HG03175 (cell line): ENCODE measurements around the gene SLC27A5.
A peak's percentile ranks its signal among the peaks of the same experiment; 100 is the strongest.

Experiments used
- ATAC-seq: cut with Tn5 transposase; IDR thresholded peaks from one replicate; pipeline ENCODE4 v1.9.1; 2021; ENCODE audit warnings: mild to moderate bottlenecking, moderate library complexity; ENCODE audit not compliant: unreplicated experiment

SLC27A5 gene

DNA sequence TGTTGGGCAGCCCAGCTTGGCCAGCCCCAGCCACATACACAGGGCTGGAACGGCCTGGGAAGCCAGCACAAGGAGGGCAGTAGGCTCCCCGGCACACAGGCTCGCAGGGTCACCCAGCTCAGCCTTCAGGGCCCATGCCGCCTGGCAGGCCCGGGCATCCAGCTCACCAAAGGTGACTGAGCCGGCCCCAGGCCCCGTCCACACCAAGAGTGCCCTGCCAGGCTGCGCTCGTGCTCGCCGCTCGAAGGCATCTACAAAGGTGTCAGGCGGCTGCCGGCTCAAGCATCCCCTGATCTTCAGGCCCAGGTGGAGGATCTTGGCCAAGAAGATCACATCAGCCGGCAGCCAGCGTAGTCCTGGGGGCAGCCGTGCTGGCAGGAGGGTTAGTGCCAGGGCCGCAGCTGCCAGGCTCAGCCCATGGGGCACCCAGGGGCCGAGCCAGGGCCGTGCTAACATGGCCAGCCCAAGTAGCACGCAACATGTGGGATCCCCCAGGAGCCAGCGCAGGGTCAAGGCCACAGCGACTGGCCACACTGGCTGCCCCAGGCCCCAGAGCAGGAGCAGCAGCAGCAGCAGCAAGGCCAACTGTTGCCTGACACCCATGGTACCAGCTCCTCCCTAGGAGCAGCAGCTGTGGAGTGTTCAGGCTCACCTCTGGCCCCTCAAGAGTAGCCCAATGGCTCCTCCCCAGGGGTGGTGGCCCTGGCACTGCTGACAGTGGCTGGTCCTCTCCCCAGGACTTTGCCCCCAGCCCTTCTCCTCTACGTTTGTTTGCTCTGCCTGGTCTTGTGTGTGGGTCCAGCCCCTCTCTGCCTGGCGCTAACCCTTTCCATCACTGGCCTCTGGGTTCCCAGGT lies at the start of gene SLC27A5:
TSS of gene SLC27A5 (minus strand) at position 640 of the 856 bp plus-strand sequence. CDS start at position 603, 37 bp downstream.
- ATAC-seq = no peak

- no peak for ATAC-seq
These were observed 49.1 kb upstream of the SLC27A5 start for GRCh38 chr19:58560921-58561320.

DNA sequence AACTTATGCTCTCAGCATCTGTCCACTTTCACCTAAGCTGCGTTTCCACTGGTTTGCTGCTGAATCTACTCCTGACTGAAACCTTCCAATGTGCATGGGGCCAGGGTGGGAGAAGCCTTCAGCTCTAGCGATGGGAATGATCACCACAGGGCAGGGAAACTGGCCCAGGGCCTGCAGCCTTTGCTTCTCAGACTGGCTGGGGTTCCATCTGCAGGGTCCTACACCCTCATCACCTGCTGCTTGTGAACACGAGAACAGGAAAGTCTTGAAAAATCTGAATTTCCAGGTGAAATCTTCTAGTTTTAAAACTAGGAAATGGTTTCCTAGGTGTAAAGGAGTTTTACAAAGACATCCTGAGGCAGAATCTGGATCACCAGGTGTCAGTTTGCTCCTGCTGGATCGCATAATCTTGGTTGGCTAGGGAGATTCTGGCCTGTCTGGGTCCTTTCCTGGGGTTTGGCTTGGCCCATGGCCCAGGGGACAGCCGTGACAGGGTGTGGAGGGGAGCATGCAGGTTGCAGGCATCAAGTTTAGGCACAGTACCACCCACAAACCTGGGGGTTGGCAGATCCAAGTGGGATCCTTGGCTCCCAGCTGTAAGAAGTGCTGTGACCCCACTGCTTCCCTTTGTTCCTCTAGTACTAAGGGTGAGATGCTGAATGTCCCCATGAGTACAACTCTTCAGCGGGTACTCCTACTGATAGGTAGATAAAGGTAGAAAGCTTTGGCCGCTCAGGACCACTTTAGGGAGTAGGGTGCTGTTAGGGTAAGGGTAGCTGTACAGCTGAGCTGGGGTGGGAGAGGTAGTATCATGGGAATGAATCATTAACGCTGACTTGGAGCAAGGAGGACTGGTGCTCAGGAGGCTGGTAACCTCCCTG lies 48.5 kb upstream of the SLC27A5 start:
- no peak for ATAC-seq

GRCh38 chr19:58559275-58560006 lies 47.6 kb upstream of the SLC27A5 start:
- peak; percentile 22 for ATAC-seq

DNA sequence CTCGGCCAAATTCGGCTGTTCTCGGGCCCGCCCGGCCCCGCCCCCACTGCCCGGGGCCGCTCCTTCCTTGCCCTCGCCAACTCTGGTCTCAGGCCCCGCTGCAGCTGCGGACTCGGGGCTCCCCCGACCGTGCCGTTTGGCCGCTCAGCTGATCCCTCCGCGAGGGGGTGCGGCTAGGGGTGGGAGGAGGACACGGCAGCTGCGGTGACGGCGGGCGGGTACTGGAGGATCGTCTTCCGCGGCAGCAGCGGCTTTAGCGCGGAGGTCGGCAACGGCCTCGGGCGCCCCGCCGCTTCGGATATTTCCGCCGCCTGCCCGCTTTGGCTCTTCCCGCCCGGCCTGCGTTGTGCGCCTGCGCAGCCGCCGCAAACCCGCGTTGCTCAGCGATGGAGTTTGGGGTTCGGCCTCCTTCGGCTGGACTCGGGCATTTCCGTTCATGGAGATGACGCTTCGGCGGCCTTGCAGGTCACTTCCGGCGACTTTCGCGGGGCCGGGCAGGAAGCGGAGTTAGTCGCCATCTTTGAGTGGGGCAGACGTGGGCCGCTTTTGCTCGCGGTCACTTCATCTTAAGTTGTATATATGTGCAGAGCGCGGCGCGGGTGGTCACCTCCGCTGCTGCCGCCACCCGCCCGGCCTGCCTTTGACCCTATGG lies 47.0 kb upstream of the SLC27A5 start:
- peak; percentile 58 for ATAC-seq

GRCh38 chr19:58558066-58558622 lies 46.4 kb upstream of the SLC27A5 start, which contains the start of gene UBE2M:
Gene UBE2M (minus strand): TSS chr19:58558611. CDS start chr19:58558381, 230 bp downstream.
- ATAC-seq = peak; percentile 2

- no peak for ATAC-seq
These were observed 45.7 kb upstream of the SLC27A5 start for GRCh38 chr19:58557221-58558065.

DNA sequence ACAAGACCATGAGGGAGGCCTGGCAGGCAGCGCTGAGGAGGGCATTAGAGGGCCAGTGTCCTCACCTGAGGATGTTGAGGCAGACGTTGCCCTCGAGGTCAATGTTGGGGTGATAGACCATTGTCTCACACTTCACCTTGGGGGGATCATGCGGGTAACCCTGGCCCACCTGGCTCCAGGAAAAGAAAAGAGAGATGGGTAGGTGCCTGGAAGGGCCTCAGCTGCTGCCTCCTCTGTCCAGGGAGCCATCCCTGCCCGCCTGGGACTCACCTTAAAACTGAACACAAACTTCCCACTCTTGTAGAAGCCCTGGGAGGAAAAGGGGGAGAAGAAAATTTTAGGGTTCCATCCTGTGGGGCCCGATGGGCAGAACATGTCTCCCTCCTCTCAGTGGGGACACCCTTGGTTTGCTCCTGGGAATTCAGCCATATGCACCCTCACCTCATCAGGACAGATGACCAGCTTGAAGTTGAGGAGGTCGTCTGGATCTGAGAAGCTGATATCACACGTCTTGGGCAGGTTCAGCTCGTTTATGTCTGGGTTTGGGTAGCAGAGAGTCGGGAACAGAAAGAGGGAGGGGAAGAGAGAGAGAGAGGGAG lies 44.9 kb upstream of the SLC27A5 start:
- no peak for ATAC-seq

- no peak for ATAC-seq
These were observed 44.3 kb upstream of the SLC27A5 start for GRCh38 chr19:58555920-58556621.

GRCh38 chr19:58555369-58555885 lies 43.6 kb upstream of the SLC27A5 start:
- no peak for ATAC-seq

- peak; percentile 34 for ATAC-seq
These were observed 42.9 kb upstream of the SLC27A5 start, which contains the start of gene CHMP2A for GRCh38 chr19:58554494-58555368. Gene CHMP2A (minus strand): TSS chr19:58555105. CDS start chr19:58554212, 893 bp downstream.

DNA sequence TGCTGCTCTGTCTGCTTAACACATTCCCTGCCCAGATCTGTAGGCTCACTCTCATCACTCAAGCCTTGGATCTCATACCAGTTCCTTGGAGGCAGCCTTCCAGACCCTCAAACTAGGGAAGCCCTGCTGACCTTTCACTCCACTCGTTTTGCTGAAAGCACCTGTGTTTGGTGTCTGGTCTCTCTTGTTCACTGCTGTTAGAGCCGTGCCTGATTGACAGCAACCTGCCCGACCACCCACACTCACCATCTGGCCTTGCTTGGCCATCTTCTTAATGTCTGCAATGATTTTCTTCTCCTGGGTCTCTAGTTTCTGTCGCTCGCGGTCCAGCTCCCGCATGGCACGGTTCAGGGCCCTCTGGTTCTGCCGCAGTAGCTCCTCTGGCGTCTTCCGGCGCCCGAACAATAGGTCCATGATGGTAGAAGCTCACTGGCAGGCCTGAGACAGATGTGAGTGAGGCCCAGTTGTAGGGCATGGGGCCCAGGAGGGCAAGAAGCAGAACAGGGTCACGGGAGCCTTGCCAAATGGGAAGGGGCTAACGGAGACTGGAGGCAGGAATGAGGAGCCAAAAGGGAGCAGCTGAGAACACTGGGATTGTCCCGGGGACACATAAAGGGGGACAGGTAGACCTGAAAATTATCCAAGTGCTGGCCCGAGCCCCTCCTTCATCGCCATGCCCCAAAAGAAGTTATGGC lies 42.2 kb upstream of the SLC27A5 start:
- ATAC-seq = no peak

DNA sequence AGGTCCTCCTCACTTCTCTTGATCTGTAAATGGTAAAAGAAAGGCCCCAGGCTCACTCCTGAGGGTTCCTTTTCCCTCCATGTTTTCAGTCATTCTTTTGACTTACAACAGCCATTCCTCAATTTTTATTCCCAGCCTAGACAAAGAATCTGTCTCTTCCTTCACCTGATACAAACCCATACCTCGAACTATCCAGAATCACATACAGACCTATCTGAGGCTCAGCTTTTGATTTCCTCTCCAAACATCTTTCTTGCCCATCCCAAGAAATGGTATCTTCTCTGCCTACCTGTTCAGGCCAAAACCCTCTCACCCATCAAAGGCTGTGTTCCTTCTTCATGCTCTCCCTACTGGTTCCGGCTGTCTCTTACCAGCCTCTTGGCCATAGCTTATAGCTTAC lies 40.9 kb upstream of the SLC27A5 start:
- no peak for ATAC-seq

- ATAC-seq = no peak
These were observed 40.0 kb upstream of the SLC27A5 start for GRCh38 chr19:58551577-58552471.

- ATAC-seq = no peak
These were observed 39.3 kb upstream of the SLC27A5 start for GRCh38 chr19:58551123-58551497.
